Measurements from ENCODE around the gene GPR35.

DNA sequence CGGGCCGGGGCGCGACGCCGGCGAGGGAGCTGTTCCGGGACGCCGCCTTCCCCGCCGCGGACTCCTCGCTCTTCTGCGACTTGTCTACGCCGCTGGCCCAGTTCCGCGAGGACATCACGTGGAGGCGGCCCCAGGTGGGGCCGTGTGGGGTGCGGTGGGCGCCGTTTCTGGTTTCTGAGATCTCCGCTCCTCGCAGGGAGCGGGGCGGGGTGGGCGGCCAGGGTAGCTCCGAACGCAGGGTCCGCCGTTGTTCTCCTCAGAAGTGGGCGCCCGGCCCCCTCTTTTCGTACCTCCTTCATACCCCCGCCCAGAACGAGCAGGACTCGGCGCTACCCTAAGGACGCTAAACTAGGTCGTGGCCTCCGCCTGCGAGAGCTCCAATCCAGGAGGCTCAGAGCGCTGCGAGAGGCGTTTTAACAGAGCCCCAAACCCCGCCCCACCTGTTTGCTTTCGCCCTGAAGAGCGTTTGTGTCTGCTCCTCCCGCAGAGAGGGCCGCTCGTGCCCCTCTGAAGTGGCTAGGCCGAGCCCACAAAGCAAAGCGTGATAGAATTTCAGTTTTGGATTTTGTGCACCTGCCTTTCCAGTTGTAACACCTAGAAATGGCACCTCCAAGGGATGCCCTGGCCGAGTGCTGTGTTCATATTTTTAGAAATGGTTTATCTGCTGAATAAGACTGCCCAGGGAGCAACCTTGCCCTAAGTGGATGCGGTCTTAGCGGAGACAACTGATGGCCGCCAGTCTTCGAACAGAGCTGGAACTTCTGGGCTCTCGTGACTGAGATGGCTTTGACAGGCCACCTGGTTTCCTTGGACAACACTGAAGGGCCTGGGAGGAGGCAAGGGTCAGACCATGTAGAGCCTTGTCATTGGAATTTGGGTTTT is 38.1 kb upstream of the GPR35 start:
- TF ChIP-seq CTCF (IDR thresholded peaks at IDR 0.05) (no peak), POLR2A (IDR thresholded peaks at IDR 0.05) (no peak)

Measured in upper lobe of left lung (tissue), 4 donors.